K562 (cell line): ENCODE data around the gene DENND1A. TPM values are rescaled to one million over a fixed set of nuclear protein-coding genes. Genes with fewer than 3 reads are reported as not detected.
A peak's percentile ranks its signal among the peaks of the same experiment; 100 is the strongest.

Experiments
- ATAC-seq: fragments of 200-7000 bp; cut with Tn5 transposase; 3 replicates; pipeline ENCODE4 v1.9.1; 2020; ENCODE audit warnings: moderate library complexity
- BruUV-seq: library from RNA; stranded (reverse); fragments of 400-500 nt; replicated peaks from 2 replicates; lab custom pipeline; 2021; lab: Mats Ljungman, UMichigan
- CTCF ChIA-PET: fragments of 300-600 bp; formaldehyde crosslinking; extraction: SDS; loops from one replicate; lab custom pipeline; 2021; ENCODE audit warnings: low intra/inter-chr PET ratio; lab: Yijun Ruan, JAX
- POLR2A ChIA-PET: fragments of 300-600, 350-650 bp; sonication (Branson Sonifier 250); formaldehyde crosslinking; extraction: SDS; loops from one replicate; lab custom pipeline; 2021; ENCODE audit warnings: antibody characterized with exemption, inconsistent platforms; lab: Yijun Ruan, JAX
- DNase-seq, 4 experiments: peaks; one replicate each; pipeline versions ENCODE4 v3.0.0 to v3.0.0-alpha.2; 2011 to 2018; ENCODE audit warnings: low spot score in 3 of 4, mixed read lengths in 3 of 4; ENCODE audit errors: extremely low read depth in 1 of 4
- FAIRE-seq: peaks from 2 replicates; lab custom pipeline; 2011; peaks lifted over from hg19 to GRCh38; lab: Jason Lieb, UNC
- H2AFZ ChIP-seq: 2 replicates; pipeline ENCODE4 v1.6.0; 2011; ENCODE audit warnings: low read depth, low read length, control low read depth, inconsistent platforms
- H3K27ac ChIP-seq: fragments of 200-600 bp; 3 replicates; pipeline ENCODE4 v1.8.0; 2011; ENCODE audit warnings: low read depth, mild to moderate bottlenecking, control low read depth, inconsistent platforms, low read length, moderate library complexity, mixed read lengths; ENCODE audit errors: extremely low read depth
- H3K27me3 ChIP-seq, 2 experiments: fragments of 300-600 bp in 1 of 2; 2 replicates in 1 of 2; 3 replicates in 1 of 2; pipeline versions ENCODE4 v1.6.0 to v1.8.0; 2011; ENCODE audit warnings: inconsistent platforms in 2 of 2, low read length in 2 of 2, mild to moderate bottlenecking in 1 of 2, mixed read lengths in 1 of 2, moderate library complexity in 1 of 2; ENCODE audit not compliant: control insufficient read depth in 2 of 2, insufficient read depth in 2 of 2
- H3K36me3 ChIP-seq: fragments of 300-600 bp; 3 replicates; pipeline ENCODE4 v1.8.0; 2011; ENCODE audit warnings: mild to moderate bottlenecking, low read length, inconsistent platforms; ENCODE audit not compliant: control insufficient read depth, insufficient read depth
- H3K4me1 ChIP-seq, 2 experiments: fragments of 200-600 bp in 1 of 2; replicated peaks in 1 of 2; 2 replicates in 1 of 2; 3 replicates in 1 of 2; pipeline versions ENCODE4 v1.5.1 to v1.8.0; 2011; ENCODE audit warnings: inconsistent platforms in 2 of 2, low read length in 2 of 2, mild to moderate bottlenecking in 1 of 2, mixed read lengths in 1 of 2, moderate library complexity in 1 of 2; ENCODE audit not compliant: control insufficient read depth in 2 of 2, insufficient read depth in 2 of 2
- H3K4me2 ChIP-seq: 2 replicates; pipeline ENCODE4 v1.6.1; 2011; ENCODE audit warnings: low read length, control low read depth, inconsistent platforms, mixed read lengths; ENCODE audit not compliant: insufficient read depth
- H3K4me3 ChIP-seq: fragments of 200-600 bp; sonication (generic), shearing (Covaris generic); 2 replicates; pipeline ENCODE4 v1.5.1; 2016; ENCODE audit warnings: control low read depth, inconsistent platforms
- H3K79me2 ChIP-seq: fragments of 200-600 bp; 3 replicates; pipeline ENCODE4 v1.8.0; 2011; ENCODE audit warnings: low read length, inconsistent platforms; ENCODE audit not compliant: control insufficient read depth, insufficient read depth
- H3K9ac ChIP-seq, 2 experiments: 2 replicates each; pipeline versions ENCODE4 v1.6.0 to v1.6.1; 2011; ENCODE audit warnings: low read depth in 2 of 2, low read length in 2 of 2, control low read depth in 1 of 2, inconsistent platforms in 1 of 2, mild to moderate bottlenecking in 1 of 2, mixed read lengths in 1 of 2; ENCODE audit not compliant: insufficient read depth in 1 of 2
- H3K9me1 ChIP-seq: one replicate; pipeline ENCODE4 v1.6.0; 2011; ENCODE audit warnings: inconsistent platforms, mild to moderate bottlenecking, low read length, moderate library complexity; ENCODE audit not compliant: control insufficient read depth, insufficient read depth
- H3K9me3 ChIP-seq: replicated peaks from 2 replicates; pipeline ENCODE4 v1.5.1; 2011; ENCODE audit warnings: low read depth, low read length, inconsistent platforms; ENCODE audit not compliant: control insufficient read depth, insufficient read depth
- H4K20me1 ChIP-seq: replicated peaks from 2 replicates; pipeline ENCODE4 v1.6.1; 2011; ENCODE audit warnings: low read length, inconsistent platforms, mixed read lengths; ENCODE audit not compliant: control insufficient read depth, insufficient read depth
- ADNP ChIP-seq: fragments of 200-800 bp; sonication (Bioruptor generic); IDR thresholded peaks from 2 replicates; pipeline ENCODE4 v1.6.1; 2016; ENCODE audit warnings: missing genetic modification characterization, missing compliant biosample characterization
- BCOR ChIP-seq: fragments of 450-650 bp; IDR thresholded peaks from 2 replicates; pipeline ENCODE4 v1.6.1; 2016
- CHD4 ChIP-seq: fragments of 200-600 bp; sonication (generic); IDR thresholded peaks from 3 replicates; pipeline ENCODE4 v1.6.1; 2012; ENCODE audit warnings: low read depth, mild to moderate bottlenecking, mixed read lengths, low read length, inconsistent platforms; ENCODE audit not compliant: insufficient read depth, insufficient replicate concordance, poor library complexity, severe bottlenecking
- FOXA3 ChIP-seq, 2 experiments: fragments of 450-650 bp in 1 of 2; sonication (generic) in 1 of 2; formaldehyde crosslinking; IDR thresholded peaks in 1 of 2; conservative IDR thresholded peaks in 1 of 2; 2 replicates each; pipeline versions ENCODE4 v1.4.0 to v1.8.0; 2020 to 2022; ENCODE audit warnings: mild to moderate bottlenecking in 2 of 2, missing genetic modification reagents in 1 of 2
- KDM1A ChIP-seq, 2 experiments: fragments of 450-650 bp; IDR thresholded peaks; 2 replicates each; pipeline ENCODE4 v1.6.1; 2016; ENCODE audit warnings: mild to moderate bottlenecking in 2 of 2
- MTA1 ChIP-seq: fragments of 450-650 bp; IDR thresholded peaks from 2 replicates; pipeline ENCODE4 v1.6.1; 2017; ENCODE audit warnings: borderline replicate concordance
- RBM25 ChIP-seq: fragments of 200-400 bp; formaldehyde crosslinking; IDR thresholded peaks from 2 replicates; pipeline ENCODE4 v1.6.1; 2018; ENCODE audit warnings: low read length, low read depth, moderate library complexity; ENCODE audit not compliant: severe bottlenecking
- RBM34 ChIP-seq: fragments of 200-400 bp; formaldehyde crosslinking; IDR thresholded peaks from 2 replicates; pipeline ENCODE4 v1.6.1; 2018; ENCODE audit warnings: low read length, borderline replicate concordance; ENCODE audit not compliant: insufficient read depth
- RCOR1 ChIP-seq, 2 experiments: IDR thresholded peaks; 2 replicates each; pipeline ENCODE4 v1.6.1; 2012; ENCODE audit warnings: low read depth in 2 of 2, low read length in 2 of 2, borderline replicate concordance in 1 of 2, improper control_type of control experiment in 1 of 2
- SP1 ChIP-seq: sonication (generic); formaldehyde crosslinking; IDR thresholded peaks from 2 replicates; pipeline ENCODE4 v1.8.1; 2022; ENCODE audit warnings: mild to moderate bottlenecking, missing genetic modification reagents
- ZNF121 ChIP-seq: sonication (generic); formaldehyde crosslinking; conservative IDR thresholded peaks from 2 replicates; pipeline ENCODE4 v1.8.0; 2022; ENCODE audit warnings: missing genetic modification reagents
- ZNF175 ChIP-seq: fragments of 200-800 bp; sonication (Bioruptor generic); IDR thresholded peaks from 2 replicates; pipeline ENCODE4 v1.6.1; 2016; ENCODE audit warnings: low read depth, mild to moderate bottlenecking, missing genetic modification characterization, missing compliant biosample characterization
- ZNF436 ChIP-seq: fragments of 250-450, 450-650 bp; sonication (Bioruptor Pico); formaldehyde crosslinking; IDR thresholded peaks from 2 replicates; pipeline ENCODE4 v1.7.0; 2020; ENCODE audit warnings: mild to moderate bottlenecking
- in situ Hi-C: fragments of 300-500 bp; cut with MboI; formaldehyde crosslinking; loops from 4 replicates; pipeline ENCODE4 v1.15.0; 2018; ENCODE audit warnings: inconsistent platforms, mixed read lengths
- intact Hi-C: fragments of 100-400 bp; cut with micrococcal nuclease; formaldehyde crosslinking; loops from 2 replicates; pipeline ENCODE4 v1.14.2; 2022
- polyA plus RNA-seq, 8 experiments: library from polyadenylated mRNA; depleted of rRNA in 4 of 8; stranded (reverse) in 5 of 8; unstranded in 3 of 8; fragments of >200 nt; fragmentation: Nextera tagmentation in 2 of 8; fragmentation: Illumina TruSeq in 1 of 8; extraction: Ambion mirVana in 2 of 8; extraction: Trizol in 1 of 8; gene quantifications; 2 replicates each; pipeline versions ENCODE4 v1.2.1 to v1.2.3, GENCODE V29; 2011 to 2014; ENCODE audit warnings: inconsistent platforms in 1 of 8, missing spikeins in 1 of 8
- total RNA-seq, 7 experiments: library from RNA; depleted of rRNA in 6 of 7; stranded (reverse); fragments of >200 nt in 6 of 7; fragmentation: Illumina TruSeq in 2 of 7; extraction: Trizol in 2 of 7; gene quantifications; 2 replicates each; pipeline versions ENCODE4 v1.2.1 to v1.2.3, GENCODE V29; 2011 to 2021; ENCODE audit warnings: low replicate concordance in 1 of 7
- TF ChIP-seq, protein P1 (sequence below): sonication (generic); formaldehyde crosslinking; IDR thresholded peaks from 2 replicates; pipeline ENCODE4 v1.8.1; 2023; ENCODE audit warnings: mild to moderate bottlenecking, missing genetic modification reagents, moderate library complexity

DENND1A gene
- total and polyA plus RNA-seq, 9 of the 15 experiments (the other 6 are each of a cell fraction or from before 2014, with no cell fraction given) = 7.6 to 29.5 (median 15.7) TPM

DNA sequence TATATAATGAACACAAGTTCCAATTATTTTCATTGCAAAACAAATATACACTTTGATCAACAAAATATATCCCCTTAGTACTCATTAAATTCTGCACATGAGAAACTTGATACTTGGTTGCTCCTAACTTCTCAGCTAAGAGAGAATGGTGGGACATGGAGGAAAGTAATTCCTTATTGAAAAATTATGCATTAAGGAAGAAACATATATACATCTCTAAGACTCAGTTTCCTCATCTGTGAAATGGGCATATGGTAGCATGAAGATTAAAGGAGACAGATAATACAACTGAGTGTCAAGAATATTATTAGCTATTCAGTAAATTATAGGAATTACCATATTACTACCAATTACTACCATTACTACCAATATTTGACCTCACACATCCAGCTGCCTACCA, 488.2 kb downstream of the DENND1A start:
- FAIRE-seq (no peak), DNase-seq (no peak), ATAC-seq (no peak)
- Histone ChIP-seq H3K27me3 (no peaks in the 10 kb centered on the region), H3K4me3 (no peak overlapping the region), H3K9me1 (no peaks in the 10 kb centered on the region), H2AFZ (no peak overlapping the region), H3K4me2 (no peak overlapping the region), H3K9ac (no peak overlapping the region), H3K9me3 (no peaks in the 10 kb centered on the region), H4K20me1 (peaks cover 3% of the 10 kb centered on the region; the same call in 1 of the 2 replicates), H3K79me2 (no peaks in the 10 kb centered on the region), H3K27ac (no peak overlapping the region), H3K36me3 (no peaks in the 10 kb centered on the region), H3K4me1 (peaks cover 7 to 9% of the 10 kb centered on the region in 2 experiments; a peak in 4 of 5 replicates)
- in situ Hi-C loops = no loop called here
- ChIA-PET CTCF (no interaction called here), POLR2A (no interaction called here)
- TF ChIP-seq SP1 (CRISPR knock-in tag) (no peak), RBM34 (no peak), BCOR (peak; percentile 88), ZNF175 (CRISPR knock-in tag) (no peak), RCOR1 (IDR thresholded peaks at IDR 0.05; ENCODE audit: borderline replicate concordance in 1 of 2, low read depth in 2 of 2, low read length in 2 of 2) (peak in 1 of 2 experiments; percentile 23; a peak in 1 of 4 replicates), KDM1A (IDR thresholded peaks at IDR 0.05) (peak in 1 of 2 experiments; percentile 78; a peak in 2 of 4 replicates), MTA1 (no peak), RBM25 (peak; percentile 98), ADNP (peak; percentile 87), ZNF436 (CRISPR knock-in tag) (no peak), CHD4 (peak; percentile 80), FOXA3 (CRISPR knock-in tag; conservative IDR thresholded peaks at IDR 0.05 in 1 of 2, IDR thresholded peaks at IDR 0.05 in 1 of 2) (no peak), ZNF121 (CRISPR knock-in tag) (no peak)
- TF ChIP-seq, protein P1, sequence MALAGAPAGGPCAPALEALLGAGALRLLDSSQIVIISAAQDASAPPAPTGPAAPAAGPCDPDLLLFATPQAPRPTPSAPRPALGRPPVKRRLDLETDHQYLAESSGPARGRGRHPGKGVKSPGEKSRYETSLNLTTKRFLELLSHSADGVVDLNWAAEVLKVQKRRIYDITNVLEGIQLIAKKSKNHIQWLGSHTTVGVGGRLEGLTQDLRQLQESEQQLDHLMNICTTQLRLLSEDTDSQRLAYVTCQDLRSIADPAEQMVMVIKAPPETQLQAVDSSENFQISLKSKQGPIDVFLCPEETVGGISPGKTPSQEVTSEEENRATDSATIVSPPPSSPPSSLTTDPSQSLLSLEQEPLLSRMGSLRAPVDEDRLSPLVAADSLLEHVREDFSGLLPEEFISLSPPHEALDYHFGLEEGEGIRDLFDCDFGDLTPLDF = no peak
- intact Hi-C loops = no loop called here
- BruUV-seq = no TSS peak
